ENCODE measurements around the gene LRRFIP1. TPM values are rescaled to one million over a fixed set of nuclear protein-coding genes. Genes with fewer than 3 reads are reported as not detected.

LRRFIP1 gene
- total RNA-seq = 127 and 146 TPM in 2 replicates

GRCh38 chr2:237627441-237628246 lies at the start of gene LRRFIP1:
TSS of gene LRRFIP1 (plus strand) at chr2:237627587. CDS start at chr2:237627645, 58 bp downstream.

DNA sequence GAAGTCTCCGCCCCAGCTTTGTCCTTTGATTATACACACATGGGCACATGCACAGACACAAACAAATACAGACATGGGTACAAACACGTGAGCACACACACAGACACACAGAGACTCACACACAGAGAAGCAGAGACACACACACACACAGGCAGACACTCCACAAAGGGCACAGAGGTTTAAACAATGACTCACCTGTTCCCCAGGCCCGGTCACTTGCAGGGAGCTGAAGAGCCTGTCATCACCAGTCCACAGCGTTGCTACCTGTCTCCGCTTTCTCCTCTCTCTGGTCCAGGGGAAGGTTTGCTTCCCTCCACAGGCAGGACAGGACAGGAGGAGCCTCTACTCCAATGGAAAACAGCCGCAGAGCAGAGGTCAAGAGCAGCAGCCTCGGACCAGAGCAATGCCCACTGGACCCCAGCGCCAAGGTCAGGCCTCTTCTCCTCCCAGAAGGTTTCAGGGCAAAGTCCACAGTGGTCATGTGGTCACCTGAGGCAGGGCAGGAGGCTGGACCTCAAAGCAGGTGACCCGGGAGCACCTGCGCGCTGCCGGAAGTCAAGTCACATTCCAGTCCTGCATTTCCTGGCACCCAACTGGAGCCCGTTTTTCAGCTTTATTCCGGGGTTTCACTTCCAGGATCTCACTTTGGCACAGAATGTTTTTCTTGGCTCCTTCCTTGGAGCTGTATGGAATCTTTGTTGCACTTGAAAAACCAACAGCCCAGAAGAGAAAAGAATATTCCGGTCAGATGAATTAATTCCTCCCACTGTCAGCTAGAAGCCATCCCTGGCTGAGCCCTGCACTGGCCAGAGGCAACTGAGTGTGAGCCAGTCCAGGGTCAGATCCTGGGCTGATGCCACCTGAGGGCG lies 36.9 kb upstream of the LRRFIP1 start, which contains the start of gene RAB17:
Gene RAB17, minus strand, starts transcription at position 463 of the 869 bp plus-strand sequence. CDS start 4,580 bp downstream, outside the sequence.

GRCh38 chr2:237798236-237799059 lies 171.1 kb downstream of the LRRFIP1 start, which contains the start of gene RBM44:
TSS of gene RBM44 (plus strand) at chr2:237798779. CDS start at chr2:237813610, 14,831 bp downstream.

Other genes starting within 250 kb of the LRRFIP1 start
- gene COL6A3, start 213.4 kb upstream of the LRRFIP1 start, total RNA-seq = 4.8 and 10.6 TPM in 2 replicates
- 21.9 and 52.6 TPM in 2 replicates for gene MLPH, start 140.3 kb upstream of the LRRFIP1 start, total RNA-seq
- not detected in 2 replicates for gene PRLH, start 61.0 kb upstream of the LRRFIP1 start, total RNA-seq
- under 0.01 and 1.3 TPM in 2 replicates for gene RAB17, start 36.9 kb upstream of the LRRFIP1 start, total RNA-seq
- gene RBM44, start 171.2 kb downstream of the LRRFIP1 start, total RNA-seq = 0.22 and 1.6 TPM in 2 replicates
- gene RAMP1, start 232.0 kb downstream of the LRRFIP1 start, total RNA-seq = 2.4 and 3.6 TPM in 2 replicates